Measurements from ENCODE around the gene HIVEP3. TPM values are rescaled to one million over a fixed set of nuclear protein-coding genes. Genes with fewer than 3 reads are reported as not detected.

Gene HIVEP3
- total and polyA plus RNA-seq, 7 donors, result 0.70 to 3.4 (median 2.1) TPM

DNA sequence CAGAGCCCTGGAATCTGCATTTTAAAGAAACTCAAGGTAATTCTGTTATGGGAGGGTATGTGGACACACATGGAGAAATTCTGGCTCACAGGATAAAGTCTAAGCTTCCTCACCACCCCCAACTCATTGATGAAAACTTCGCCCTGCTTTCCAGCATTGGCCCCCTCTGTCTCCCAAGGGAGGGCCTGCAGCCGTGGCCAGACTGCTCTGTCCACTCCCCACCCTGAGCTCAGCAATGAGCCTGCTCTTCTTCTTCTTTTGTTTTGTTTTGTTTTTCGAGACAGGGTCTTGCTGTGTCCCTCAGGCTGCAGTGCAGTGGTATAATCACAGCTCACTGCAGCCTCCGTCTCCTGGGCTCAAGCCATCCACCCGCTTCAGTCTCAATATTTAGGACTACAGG is 297.5 kb downstream of the HIVEP3 start:
- intact Hi-C loops (cut with DNase I), result loop anchor here in 1 of 2 donors (5.0 kb wide), 1 partner anchor 1406 kb away; no protein-coding TSS in a partner anchor
- 95 to 97% (median 96%) methylated on average over 5 of the region's 5 CpGs for WGBS, 3 donors

DNA sequence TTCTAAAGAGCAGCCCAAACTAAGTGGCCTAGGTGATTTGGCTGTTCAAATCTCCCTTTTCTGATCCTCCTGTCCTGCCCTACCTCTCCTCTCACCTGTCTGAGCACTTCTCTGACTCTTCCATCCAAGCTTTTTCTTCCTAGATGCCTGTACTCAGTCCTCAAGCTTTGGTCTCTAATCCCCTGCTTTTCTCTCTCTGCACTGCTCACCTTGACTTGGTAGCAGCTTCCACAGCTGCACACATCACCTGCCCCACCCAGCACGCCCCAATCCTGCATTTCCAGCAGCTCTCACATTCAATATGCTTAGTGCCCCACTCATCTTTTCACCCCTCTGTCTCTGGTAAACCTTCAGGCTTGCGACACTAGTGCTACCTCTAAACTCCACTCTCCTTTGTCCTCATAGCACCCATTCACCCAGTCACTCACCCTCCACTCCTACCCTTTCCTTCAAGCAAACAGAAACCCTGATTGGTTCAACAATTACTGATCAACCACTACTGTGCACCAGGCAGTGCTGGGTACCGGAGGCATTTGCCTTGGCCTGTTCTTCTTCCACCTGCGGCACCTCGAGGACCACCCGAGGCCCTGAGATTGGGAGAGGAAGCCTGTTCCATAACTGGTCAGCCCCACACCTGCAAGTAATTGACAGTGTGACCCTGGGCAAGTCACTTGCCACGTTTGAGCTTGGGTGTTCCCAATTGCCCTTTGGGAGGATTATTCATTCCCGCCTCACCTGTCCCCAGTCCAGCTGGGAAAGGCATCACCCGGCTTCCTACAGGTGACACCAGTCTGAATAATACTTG is 298.2 kb downstream of the HIVEP3 start:
- ATAC-seq, result no peak
- TF ChIP-seq, protein P1, sequence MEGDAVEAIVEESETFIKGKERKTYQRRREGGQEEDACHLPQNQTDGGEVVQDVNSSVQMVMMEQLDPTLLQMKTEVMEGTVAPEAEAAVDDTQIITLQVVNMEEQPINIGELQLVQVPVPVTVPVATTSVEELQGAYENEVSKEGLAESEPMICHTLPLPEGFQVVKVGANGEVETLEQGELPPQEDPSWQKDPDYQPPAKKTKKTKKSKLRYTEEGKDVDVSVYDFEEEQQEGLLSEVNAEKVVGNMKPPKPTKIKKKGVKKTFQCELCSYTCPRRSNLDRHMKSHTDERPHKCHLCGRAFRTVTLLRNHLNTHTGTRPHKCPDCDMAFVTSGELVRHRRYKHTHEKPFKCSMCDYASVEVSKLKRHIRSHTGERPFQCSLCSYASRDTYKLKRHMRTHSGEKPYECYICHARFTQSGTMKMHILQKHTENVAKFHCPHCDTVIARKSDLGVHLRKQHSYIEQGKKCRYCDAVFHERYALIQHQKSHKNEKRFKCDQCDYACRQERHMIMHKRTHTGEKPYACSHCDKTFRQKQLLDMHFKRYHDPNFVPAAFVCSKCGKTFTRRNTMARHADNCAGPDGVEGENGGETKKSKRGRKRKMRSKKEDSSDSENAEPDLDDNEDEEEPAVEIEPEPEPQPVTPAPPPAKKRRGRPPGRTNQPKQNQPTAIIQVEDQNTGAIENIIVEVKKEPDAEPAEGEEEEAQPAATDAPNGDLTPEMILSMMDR (IDR thresholded peaks at IDR 0.05), result no peak
- peaks cover 13% of the 10 kb centered on the region for H3K4me1 ChIP-seq
- 84 to 90% (median 90%) methylated on average over 9 of the region's 9 CpGs for WGBS, 3 donors
- no peak for DNase-seq
- no peak overlapping the region for H3K4me3 ChIP-seq
- intact Hi-C loops (cut with DNase I), result loop anchor here in 1 of 2 donors (5.0 kb wide), 1 partner anchor 1407 kb away; no protein-coding TSS in a partner anchor
- no peak overlapping the region for H3K27ac ChIP-seq
- no peaks in the 10 kb centered on the region for H3K36me3 ChIP-seq (ENCODE audit: insufficient read depth in 1 of 2, low read depth in 1 of 2)
- no peaks in the 10 kb centered on the region for H3K9me3 ChIP-seq
- no peaks in the 10 kb centered on the region for H3K27me3 ChIP-seq (ENCODE audit: insufficient read depth in 3 of 3, low read length in 2 of 3)

More for the DNA sequence above, 297.5 kb downstream of the HIVEP3 start:
- peaks cover 19% of the 10 kb centered on the region for H3K4me1 ChIP-seq
- H3K27ac ChIP-seq, result no peak overlapping the region
- no peaks in the 10 kb centered on the region for H3K27me3 ChIP-seq (ENCODE audit: insufficient read depth in 3 of 3, low read length in 2 of 3)
- no peak overlapping the region for H3K4me3 ChIP-seq
- DNase-seq (no peak), ATAC-seq (no peak)
- TF ChIP-seq, protein P1 (IDR thresholded peaks at IDR 0.05), result no peak
- H3K36me3 ChIP-seq (ENCODE audit: insufficient read depth in 1 of 2, low read depth in 1 of 2), result no peaks in the 10 kb centered on the region
- H3K9me3 ChIP-seq, result no peaks in the 10 kb centered on the region

DNA sequence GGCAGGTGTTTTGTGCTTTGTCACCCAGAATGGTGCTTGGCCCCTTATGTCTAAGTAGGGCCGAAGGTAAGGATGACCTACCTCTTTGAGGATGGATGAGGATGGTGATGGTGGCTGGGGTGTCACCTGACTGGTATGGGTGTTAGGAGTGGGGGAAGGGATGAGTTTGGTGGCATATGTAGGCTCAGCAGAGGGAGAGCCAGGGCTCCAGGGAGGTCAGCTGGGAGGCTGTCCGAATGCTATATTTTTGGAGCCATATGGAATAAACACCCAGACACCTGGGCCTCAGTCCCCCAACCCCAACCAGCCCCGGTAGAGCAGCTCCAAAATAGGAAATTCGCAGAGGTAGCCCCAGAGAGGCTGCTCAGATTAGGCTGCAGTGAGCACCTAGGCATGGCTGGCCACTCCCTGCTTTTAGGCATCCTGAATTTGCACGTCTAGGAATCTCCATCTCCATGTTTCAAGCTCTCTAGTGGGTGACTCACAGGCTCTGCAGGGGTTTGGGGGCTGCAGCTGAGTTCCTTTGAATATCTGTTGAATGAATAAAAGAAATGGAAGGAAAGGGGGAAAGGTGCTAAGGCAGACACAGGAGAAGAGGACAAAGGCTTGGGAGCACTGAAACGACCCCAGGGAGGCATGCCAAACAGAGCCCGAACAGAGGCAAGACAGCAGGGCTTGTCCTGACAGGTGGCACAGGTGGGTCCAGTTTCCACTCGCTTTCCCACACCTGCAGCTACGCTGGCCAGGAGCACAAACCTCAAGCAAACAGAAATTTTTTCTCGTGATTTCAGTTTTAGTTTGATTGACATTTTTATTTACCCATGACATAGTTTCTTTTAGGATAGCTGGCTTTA is 299.0 kb downstream of the HIVEP3 start:
- Histone ChIP-seq H3K27me3 (ENCODE audit: insufficient read depth in 3 of 3, low read length in 2 of 3) (no peaks in the 10 kb centered on the region), H3K36me3 (ENCODE audit: insufficient read depth in 1 of 2, low read depth in 1 of 2) (no peaks in the 10 kb centered on the region), H3K27ac (no peak overlapping the region), H3K9me3 (no peaks in the 10 kb centered on the region), H3K4me3 (no peak overlapping the region), H3K4me1 (peaks cover 13% of the 10 kb centered on the region)
- intact Hi-C loops (cut with DNase I), result loop anchor here in 1 of 2 donors (5.0 kb wide), 1 partner anchor 1408 kb away; no protein-coding TSS in a partner anchor
- WGBS, 3 donors, result 89 to 94% (median 94%) methylated on average over 10 of the region's 10 CpGs
- ATAC-seq (no peak), DNase-seq (no peak)
- TF ChIP-seq, protein P1 (IDR thresholded peaks at IDR 0.05), result no peak

DNA sequence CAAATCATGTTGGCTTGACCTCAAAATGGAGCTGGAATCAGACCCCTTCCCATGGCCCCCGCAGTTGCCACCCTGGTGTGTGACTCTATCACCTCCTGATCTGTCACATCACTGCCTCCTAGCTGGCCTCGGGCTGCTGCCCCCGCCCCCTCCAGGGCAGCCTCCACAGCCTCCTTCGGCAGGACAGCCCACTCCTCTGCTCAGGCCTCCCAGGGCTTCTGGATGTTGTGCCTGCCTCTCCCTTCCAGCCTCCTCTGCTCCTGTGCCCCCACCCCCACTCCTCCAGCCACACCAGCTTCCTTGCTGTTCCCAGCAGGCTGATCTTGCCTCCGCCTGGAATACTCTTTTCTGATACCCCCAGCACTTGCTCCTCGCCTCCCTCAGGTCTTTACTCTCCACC is 299.9 kb downstream of the HIVEP3 start:
- TF ChIP-seq, protein P1 (IDR thresholded peaks at IDR 0.05), result no peak
- DNase-seq (no peak), ATAC-seq (no peak)
- 83 to 88% (median 88%) methylated on average over 6 of the region's 6 CpGs for WGBS, 3 donors
- intact Hi-C loops (cut with DNase I), result no loop called here
- no peaks in the 10 kb centered on the region for H3K27me3 ChIP-seq (ENCODE audit: insufficient read depth in 3 of 3, low read length in 2 of 3)
- no peak overlapping the region for H3K4me3 ChIP-seq
- H3K4me1 ChIP-seq, result peaks cover 13% of the 10 kb centered on the region
- no peaks in the 10 kb centered on the region for H3K36me3 ChIP-seq (ENCODE audit: insufficient read depth in 1 of 2, low read depth in 1 of 2)
- no peak overlapping the region for H3K27ac ChIP-seq
- no peaks in the 10 kb centered on the region for H3K9me3 ChIP-seq
